Stimulated activated CD8-positive, alpha-beta memory T cell treated with anti-CD3 and anti-CD28 coated beads, Interleukin-15, amount 100 ng/mL, for 24 hours (primary cell): ENCODE data around the gene RCBTB1.
"Not testable (repeated sequence)": the region's sequence is repeated elsewhere in the genome, so short reads cannot be mapped to it uniquely, and the experiment has no call there.

Experiments
- DNase-seq: peaks from one replicate; pipeline ENCODE4 v3.0.0-alpha.2; 2020; ENCODE audit warnings: low read depth

The RCBTB1 gene

GRCh38 chr13:49516467-49516866 lies 68.9 kb downstream of the RCBTB1 start:
- no peak for DNase-seq

- no peak for DNase-seq
Measured at GRCh38 chr13:49512578-49512977, 72.8 kb downstream of the RCBTB1 start.

- DNase-seq = no peak
Measured at GRCh38 chr13:49503951-49504350, 81.4 kb downstream of the RCBTB1 start.

GRCh38 chr13:49502954-49503353 lies 82.4 kb downstream of the RCBTB1 start:
- no peak for DNase-seq

- no peak for DNase-seq
Measured at GRCh38 chr13:49499889-49500660, 85.3 kb downstream of the RCBTB1 start.

DNA sequence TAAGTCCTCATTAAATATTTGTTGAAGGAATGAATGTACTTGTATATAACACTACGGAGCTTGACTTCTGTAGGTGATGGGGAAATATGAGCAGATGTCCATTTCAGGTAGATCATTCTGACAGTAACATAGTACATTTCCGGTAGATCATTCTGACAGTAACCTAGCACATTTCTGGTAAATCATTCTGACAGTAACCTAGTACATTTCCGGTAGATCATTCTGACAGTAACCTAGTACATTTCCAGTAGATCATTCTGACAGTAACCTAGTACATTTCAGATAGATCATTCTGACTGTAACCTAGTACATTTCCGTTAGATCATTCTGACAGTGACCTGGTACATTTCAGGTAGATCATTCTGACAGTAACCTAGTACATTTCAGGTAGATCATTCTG lies 87.2 kb downstream of the RCBTB1 start:
- no peak for DNase-seq

GRCh38 chr13:49497272-49497671 lies 88.1 kb downstream of the RCBTB1 start:
- DNase-seq = no peak

- DNase-seq = not testable (repeated sequence)
Measured at GRCh38 chr13:49496837-49497236, 88.5 kb downstream of the RCBTB1 start.

DNA sequence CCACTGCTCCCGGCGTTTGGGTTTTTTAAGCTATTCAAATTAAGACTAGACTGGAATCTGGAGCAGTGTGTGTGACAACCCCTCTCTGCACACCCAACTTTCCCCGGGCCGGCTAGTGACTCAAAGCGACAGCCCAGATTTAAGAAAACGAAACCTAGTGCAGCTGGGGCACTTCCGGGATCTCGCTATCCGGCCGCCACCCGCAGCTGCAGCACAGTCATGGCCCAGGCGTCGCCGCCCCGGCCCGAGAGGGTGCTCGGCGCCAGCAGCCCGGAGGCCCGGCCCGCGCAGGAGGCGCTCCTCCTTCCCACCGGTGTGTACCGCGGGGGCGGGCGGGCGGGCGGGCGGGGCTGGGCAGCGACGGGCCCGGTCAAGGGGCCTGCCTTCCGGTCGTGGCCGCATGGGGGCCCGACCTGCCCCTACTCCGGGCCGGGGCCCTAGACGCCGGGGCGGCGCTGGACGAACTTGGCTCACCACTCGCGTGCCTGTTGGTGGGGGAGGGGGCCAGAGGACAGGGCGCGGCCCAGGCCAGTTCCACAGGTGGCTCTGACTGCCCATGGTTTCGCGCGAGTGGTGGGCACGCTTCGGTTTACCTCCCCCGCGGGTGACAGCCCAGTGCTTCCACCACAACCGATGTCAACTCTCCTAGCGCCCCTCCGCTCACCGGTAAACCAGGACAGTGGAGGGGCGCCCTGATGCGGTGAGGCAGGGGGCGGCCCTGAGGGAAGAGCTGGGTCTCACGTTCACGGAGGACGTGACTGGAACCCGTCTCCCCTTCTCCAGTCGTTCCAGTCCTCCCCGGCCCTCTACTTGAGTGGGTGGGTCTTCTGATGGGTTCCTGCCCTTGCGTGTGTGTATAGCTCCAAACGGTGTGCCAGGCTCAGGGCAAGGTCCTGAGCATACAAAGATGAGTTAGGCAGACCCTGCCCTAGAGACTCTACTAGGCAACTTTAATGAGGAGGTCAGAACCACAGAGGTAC lies 89.3 kb downstream of the RCBTB1 start, which contains the start of gene PHF11:
Gene PHF11, plus strand, starts transcription at position 171 of the 980 bp plus-strand sequence. Its CDS starts 49 bp downstream, at position 220.
- peak; percentile 69 for DNase-seq

GRCh38 chr13:49494645-49495044 lies 90.7 kb downstream of the RCBTB1 start:
- no peak for DNase-seq

GRCh38 chr13:49488563-49488962 lies 96.8 kb downstream of the RCBTB1 start:
- DNase-seq = no peak
